GM08714 (cell line): ENCODE measurements around the gene DRC7.
"Not testable (repeated sequence)": the region's sequence is repeated elsewhere in the genome, so short reads cannot be mapped to it uniquely, and the experiment has no call there.

Source experiments
- H3K4me3 ChIP-seq: fragments of 200-500 bp; sonication (Bioruptor generic); 2 replicates; pipeline ENCODE4 v1.5.1; 2014; ENCODE audit warnings: mild to moderate bottlenecking, low read length, inconsistent platforms
- ZNF274 ChIP-seq: IDR thresholded peaks from 2 replicates; pipeline ENCODE4 v1.6.1; 2012; ENCODE audit warnings: mild to moderate bottlenecking, low read depth, low read length

Gene DRC7

GRCh38 chr16:57703416-57704010 lies 8.9 kb downstream of the DRC7 start:
- H3K4me3 ChIP-seq = no peak overlapping the region
- TF ChIP-seq ZNF274 = no peak

GRCh38 chr16:57704011-57704904 lies 9.7 kb downstream of the DRC7 start:
- H3K4me3 ChIP-seq = no peak overlapping the region
- no peak for TF ChIP-seq ZNF274

- no peak overlapping the region for H3K4me3 ChIP-seq
- no peak for TF ChIP-seq ZNF274
Measured at GRCh38 chr16:57704905-57705852, 10.6 kb downstream of the DRC7 start.

- no peak overlapping the region for H3K4me3 ChIP-seq
- no peak for TF ChIP-seq ZNF274
Measured at GRCh38 chr16:57706717-57707116, 12.1 kb downstream of the DRC7 start.

GRCh38 chr16:57707331-57707730 lies 12.7 kb downstream of the DRC7 start:
- no peak overlapping the region for H3K4me3 ChIP-seq
- TF ChIP-seq ZNF274 = no peak

- H3K4me3 ChIP-seq = no peak overlapping the region
- no peak for TF ChIP-seq ZNF274
Measured at GRCh38 chr16:57708168-57708567, 13.6 kb downstream of the DRC7 start.

- no peak for TF ChIP-seq ZNF274
- no peak overlapping the region for H3K4me3 ChIP-seq
Measured at GRCh38 chr16:57709663-57710062, 15.1 kb downstream of the DRC7 start.

- no peak for TF ChIP-seq ZNF274
- H3K4me3 ChIP-seq = no peak overlapping the region
Measured at GRCh38 chr16:57711346-57711745, 16.7 kb downstream of the DRC7 start.

- H3K4me3 ChIP-seq = no peak overlapping the region
- no peak for TF ChIP-seq ZNF274
Measured at GRCh38 chr16:57711993-57712392, 17.4 kb downstream of the DRC7 start.

GRCh38 chr16:57712569-57712968 lies 18.0 kb downstream of the DRC7 start:
- H3K4me3 ChIP-seq = not testable (repeated sequence)

- H3K4me3 ChIP-seq = no peak overlapping the region
- no peak for TF ChIP-seq ZNF274
Measured at GRCh38 chr16:57713596-57713995, 19.0 kb downstream of the DRC7 start.

GRCh38 chr16:57714047-57714446 lies 19.4 kb downstream of the DRC7 start:
- no peak overlapping the region for H3K4me3 ChIP-seq
- no peak for TF ChIP-seq ZNF274

GRCh38 chr16:57720142-57720575 lies 25.6 kb downstream of the DRC7 start:
- H3K4me3 ChIP-seq = no peak overlapping the region
- no peak for TF ChIP-seq ZNF274

- TF ChIP-seq ZNF274 = no peak
- no peak overlapping the region for H3K4me3 ChIP-seq
Measured at GRCh38 chr16:57721356-57722209, 27.0 kb downstream of the DRC7 start.

GRCh38 chr16:57722210-57722499 lies 27.5 kb downstream of the DRC7 start:
- TF ChIP-seq ZNF274 = no peak
- no peak overlapping the region for H3K4me3 ChIP-seq
